ENCODE measurements around the gene GPR176.

Gene GPR176

DNA sequence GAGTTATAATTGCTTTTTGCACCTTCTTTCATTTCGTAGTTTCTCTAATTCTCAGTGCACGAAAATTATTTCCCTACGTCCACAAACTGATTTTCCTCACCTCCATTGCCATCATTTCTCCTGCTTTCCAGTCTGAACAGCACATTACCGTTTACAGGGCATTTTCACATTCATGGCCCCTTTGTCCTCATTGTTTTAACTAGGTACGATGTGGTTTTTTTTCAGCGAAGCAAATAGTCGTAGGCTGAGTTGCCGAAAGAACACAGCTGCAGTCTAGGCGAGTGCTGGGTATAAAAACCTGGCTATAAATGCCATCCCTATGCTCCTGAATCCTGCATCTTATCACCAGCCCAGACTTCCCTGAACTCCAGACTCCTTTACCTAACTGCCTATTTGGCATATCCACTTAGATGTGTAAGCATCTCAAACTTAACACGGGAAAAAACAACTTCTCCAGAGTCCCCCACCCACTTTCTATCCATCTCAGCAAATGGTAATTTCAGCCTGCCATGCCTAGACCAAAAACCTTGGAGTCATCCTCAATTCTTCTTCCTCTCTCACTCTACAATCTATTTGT, 136.7 kb downstream of the GPR176 start:
- Histone ChIP-seq H3K9ac (ENCODE audit: low read length) (peak overlapping the region; percentile 63), H3K9me3 (ENCODE audit: control insufficient read depth, low read length) (no peaks in the 10 kb centered on the region), H3K36me3 (ENCODE audit: control insufficient read depth, insufficient read depth, low read length) (no peaks in the 10 kb centered on the region), H3K4me1 (ENCODE audit: control insufficient read depth, insufficient read depth, low read length) (peaks cover 11% of the 10 kb centered on the region), H3K27me3 (ENCODE audit: control insufficient read depth, insufficient read depth, low read length) (no peaks in the 10 kb centered on the region), H3K4me3 (ENCODE audit: low read length) (peak overlapping the region; percentile 65)

DNA sequence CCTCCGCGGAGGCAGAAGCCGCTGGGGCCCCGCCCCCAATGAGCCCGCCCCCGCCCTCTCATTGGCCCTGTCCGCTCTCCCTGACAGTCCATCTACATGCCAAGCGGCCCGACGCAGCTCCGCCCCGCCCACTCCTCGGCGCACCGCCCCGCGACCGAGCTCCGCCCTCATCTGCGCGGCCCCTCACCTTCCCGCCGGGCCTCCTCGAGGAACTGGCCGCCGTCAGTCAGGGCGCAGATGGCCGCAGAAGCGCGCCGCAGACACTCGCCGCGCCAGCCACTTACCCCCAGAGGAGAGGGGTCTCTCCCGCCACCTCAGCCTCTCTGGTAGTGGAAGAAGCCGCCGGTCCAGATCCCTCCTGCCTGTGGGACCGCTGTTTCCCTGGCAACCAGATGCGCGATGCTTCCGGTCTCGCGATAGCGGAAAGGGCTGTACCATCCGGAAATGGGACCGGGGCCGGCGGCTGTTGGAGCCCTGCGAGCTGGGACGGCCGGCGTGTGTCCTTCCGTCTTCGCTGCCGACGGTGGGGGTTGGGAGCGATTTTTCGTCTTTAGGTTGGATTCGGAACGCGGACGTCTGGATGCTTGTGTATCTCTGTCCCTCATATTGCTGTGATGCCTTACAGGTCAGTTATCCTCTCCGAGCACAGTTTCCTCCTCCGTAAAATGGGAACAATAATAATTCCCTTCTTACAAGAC, 137.5 kb downstream of the GPR176 start, which contains the start of gene FSIP1:
FSIP1 (minus strand) TSS at position 401 of the 698 bp plus-strand sequence. CDS start 6,317 bp downstream, outside the sequence.
- H3K27me3 ChIP-seq (ENCODE audit: control insufficient read depth, insufficient read depth, low read length) = peaks cover 4% of the 10 kb centered on the region
- H3K4me1 ChIP-seq (ENCODE audit: control insufficient read depth, insufficient read depth, low read length) = peaks cover 11% of the 10 kb centered on the region
- H3K4me3 ChIP-seq (ENCODE audit: low read length) = peak within 1 kb of the TSS; percentile 65
- no peaks in the 10 kb centered on the region for H3K36me3 ChIP-seq (ENCODE audit: control insufficient read depth, insufficient read depth, low read length)
- H3K9me3 ChIP-seq (ENCODE audit: control insufficient read depth, low read length) = no peaks in the 10 kb centered on the region
- H3K9ac ChIP-seq (ENCODE audit: low read length) = peak within 1 kb of the TSS; percentile 63

DNA sequence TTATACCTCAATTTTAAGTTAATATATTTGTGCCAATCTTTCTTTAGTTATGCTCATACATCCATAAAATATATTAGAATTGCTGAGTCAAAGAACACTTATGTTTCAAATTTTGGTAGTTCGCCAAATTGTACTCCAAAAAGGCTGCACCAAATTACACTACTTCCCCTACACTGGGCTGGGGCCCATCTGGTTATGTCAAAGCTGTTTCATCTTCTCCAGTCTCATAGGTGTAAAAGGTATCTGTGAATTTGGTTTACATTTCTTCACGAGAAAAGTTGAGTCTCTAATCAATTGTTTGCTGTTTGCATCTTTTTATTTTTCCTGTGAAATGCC, 138.1 kb downstream of the GPR176 start:
- no peaks in the 10 kb centered on the region for H3K9me3 ChIP-seq (ENCODE audit: control insufficient read depth, low read length)
- peaks cover 11% of the 10 kb centered on the region for H3K4me1 ChIP-seq (ENCODE audit: control insufficient read depth, insufficient read depth, low read length)
- no peak overlapping the region for H3K4me3 ChIP-seq (ENCODE audit: low read length)
- no peaks in the 10 kb centered on the region for H3K36me3 ChIP-seq (ENCODE audit: control insufficient read depth, insufficient read depth, low read length)
- H3K27me3 ChIP-seq (ENCODE audit: control insufficient read depth, insufficient read depth, low read length) = peaks cover 4% of the 10 kb centered on the region
- H3K9ac ChIP-seq (ENCODE audit: low read length) = no peak overlapping the region

DNA sequence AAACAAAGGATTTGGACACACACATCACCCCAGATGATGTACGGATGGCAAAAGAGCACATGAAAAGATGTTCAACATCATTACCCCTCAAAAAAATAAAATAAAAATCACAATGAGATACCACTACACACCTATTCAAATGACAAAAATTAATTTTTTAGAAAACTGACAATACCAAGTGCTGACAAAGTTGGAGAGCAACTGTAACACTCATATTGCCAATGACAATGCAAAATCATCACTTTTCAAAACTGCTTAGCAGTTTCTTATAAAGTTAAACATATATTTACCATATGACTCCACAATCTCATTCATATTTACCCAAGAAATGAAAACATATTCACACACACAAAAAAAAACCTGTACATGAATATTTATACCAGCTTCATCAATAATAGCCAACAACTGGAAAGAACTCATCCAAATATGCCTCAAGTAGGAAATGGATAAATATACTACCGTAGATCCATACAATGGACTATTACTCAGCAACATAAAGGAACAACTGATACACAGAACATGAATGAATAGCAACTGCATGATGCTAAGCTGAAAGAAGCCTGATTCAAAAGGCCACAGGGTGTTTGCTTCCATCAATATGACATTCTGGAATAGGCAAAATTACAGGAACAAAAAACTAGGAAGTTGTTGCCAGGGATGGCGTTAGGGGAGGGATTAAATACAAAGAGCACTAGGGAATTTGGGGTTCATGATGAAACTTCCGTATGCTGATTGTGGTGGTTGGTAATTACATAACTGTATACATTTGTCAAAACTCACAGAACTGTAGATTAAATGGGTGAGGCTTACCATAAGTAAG, 138.7 kb downstream of the GPR176 start:
- H3K27me3 ChIP-seq (ENCODE audit: control insufficient read depth, insufficient read depth, low read length) = peaks cover 4% of the 10 kb centered on the region
- peaks cover 11% of the 10 kb centered on the region for H3K4me1 ChIP-seq (ENCODE audit: control insufficient read depth, insufficient read depth, low read length)
- H3K4me3 ChIP-seq (ENCODE audit: low read length) = no peak overlapping the region
- no peaks in the 10 kb centered on the region for H3K9me3 ChIP-seq (ENCODE audit: control insufficient read depth, low read length)
- no peak overlapping the region for H3K9ac ChIP-seq (ENCODE audit: low read length)
- no peaks in the 10 kb centered on the region for H3K36me3 ChIP-seq (ENCODE audit: control insufficient read depth, insufficient read depth, low read length)

DNA sequence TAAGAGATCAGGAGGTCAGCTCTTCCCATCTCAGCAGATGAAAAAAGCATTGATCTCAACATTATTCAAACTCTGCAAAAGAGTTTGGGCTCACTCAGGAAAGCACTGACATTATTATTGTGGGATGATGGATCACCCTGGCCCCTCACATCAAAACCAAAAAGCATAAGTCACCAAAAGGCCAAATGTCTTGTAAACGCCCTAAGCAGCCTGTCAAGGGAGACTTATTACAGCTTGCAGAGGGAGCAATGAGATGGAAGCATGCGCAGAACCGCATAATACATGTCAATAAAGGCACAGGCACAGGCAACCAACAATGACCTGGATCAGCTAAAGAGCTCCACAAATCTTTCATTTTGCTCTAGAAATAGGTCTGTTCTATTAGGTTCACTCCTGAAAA, 142.0 kb downstream of the GPR176 start:
- Histone ChIP-seq H3K4me3 (ENCODE audit: low read length) (no peak overlapping the region), H3K36me3 (ENCODE audit: control insufficient read depth, insufficient read depth, low read length) (no peaks in the 10 kb centered on the region), H3K9me3 (ENCODE audit: control insufficient read depth, low read length) (no peaks in the 10 kb centered on the region)

DNA sequence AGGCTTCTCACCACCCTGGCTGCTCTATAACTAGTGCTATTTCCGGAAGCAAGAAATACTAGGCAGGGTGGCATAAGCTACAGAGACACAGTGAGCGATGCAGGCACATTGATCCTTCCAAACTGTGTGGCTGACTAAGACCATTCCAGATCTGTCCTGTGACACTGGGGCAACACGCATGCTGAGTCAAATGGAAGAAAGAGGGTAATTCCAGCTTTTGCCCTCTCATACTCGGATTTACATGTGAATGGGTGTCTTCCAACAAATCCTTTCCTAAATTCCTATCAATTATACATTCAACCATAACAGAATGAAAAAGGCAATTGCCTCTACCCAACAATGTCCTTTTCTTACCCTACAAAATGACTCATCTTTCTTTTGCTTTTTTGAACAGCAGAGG, 142.6 kb downstream of the GPR176 start:
- no peaks in the 10 kb centered on the region for H3K4me1 ChIP-seq (ENCODE audit: control insufficient read depth, insufficient read depth, low read length)
- H3K9ac ChIP-seq (ENCODE audit: low read length) = no peak overlapping the region
- no peaks in the 10 kb centered on the region for H3K36me3 ChIP-seq (ENCODE audit: control insufficient read depth, insufficient read depth, low read length)
- H3K27me3 ChIP-seq (ENCODE audit: control insufficient read depth, insufficient read depth, low read length) = peaks cover 4% of the 10 kb centered on the region
- H3K9me3 ChIP-seq (ENCODE audit: control insufficient read depth, low read length) = no peaks in the 10 kb centered on the region
- H3K4me3 ChIP-seq (ENCODE audit: low read length) = no peak overlapping the region

More for the DNA sequence above, 142.0 kb downstream of the GPR176 start:
- Histone ChIP-seq H3K27me3 (ENCODE audit: control insufficient read depth, insufficient read depth, low read length) (peaks cover 4% of the 10 kb centered on the region), H3K4me1 (ENCODE audit: control insufficient read depth, insufficient read depth, low read length) (no peaks in the 10 kb centered on the region), H3K9ac (ENCODE audit: low read length) (no peak overlapping the region)

DNA sequence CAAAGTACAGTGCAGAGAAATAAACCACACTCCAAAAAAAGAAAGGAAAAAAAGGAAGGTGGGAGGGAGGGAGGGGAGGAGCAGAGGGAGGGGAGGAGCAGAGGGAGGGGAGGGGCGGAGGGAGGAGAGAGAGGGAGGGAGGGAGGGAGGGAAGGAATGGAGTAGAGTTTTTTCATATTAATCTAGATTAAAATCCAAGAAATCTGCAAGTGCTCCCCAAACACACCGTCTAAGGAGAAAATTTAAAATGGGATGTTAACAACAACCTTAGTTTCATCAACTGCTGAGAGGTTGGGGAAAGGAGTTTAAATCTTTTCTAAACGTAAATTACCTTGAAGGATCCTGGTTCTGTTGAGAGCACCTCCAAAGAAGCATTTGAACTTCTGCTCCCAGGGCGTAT, 144.0 kb downstream of the GPR176 start:
- H3K36me3 ChIP-seq (ENCODE audit: control insufficient read depth, insufficient read depth, low read length) = no peaks in the 10 kb centered on the region
- H3K9ac ChIP-seq (ENCODE audit: low read length) = no peak overlapping the region
- H3K9me3 ChIP-seq (ENCODE audit: control insufficient read depth, low read length) = no peaks in the 10 kb centered on the region
- no peak overlapping the region for H3K4me3 ChIP-seq (ENCODE audit: low read length)
- peaks cover 4% of the 10 kb centered on the region for H3K27me3 ChIP-seq (ENCODE audit: control insufficient read depth, insufficient read depth, low read length)
- no peaks in the 10 kb centered on the region for H3K4me1 ChIP-seq (ENCODE audit: control insufficient read depth, insufficient read depth, low read length)

DNA sequence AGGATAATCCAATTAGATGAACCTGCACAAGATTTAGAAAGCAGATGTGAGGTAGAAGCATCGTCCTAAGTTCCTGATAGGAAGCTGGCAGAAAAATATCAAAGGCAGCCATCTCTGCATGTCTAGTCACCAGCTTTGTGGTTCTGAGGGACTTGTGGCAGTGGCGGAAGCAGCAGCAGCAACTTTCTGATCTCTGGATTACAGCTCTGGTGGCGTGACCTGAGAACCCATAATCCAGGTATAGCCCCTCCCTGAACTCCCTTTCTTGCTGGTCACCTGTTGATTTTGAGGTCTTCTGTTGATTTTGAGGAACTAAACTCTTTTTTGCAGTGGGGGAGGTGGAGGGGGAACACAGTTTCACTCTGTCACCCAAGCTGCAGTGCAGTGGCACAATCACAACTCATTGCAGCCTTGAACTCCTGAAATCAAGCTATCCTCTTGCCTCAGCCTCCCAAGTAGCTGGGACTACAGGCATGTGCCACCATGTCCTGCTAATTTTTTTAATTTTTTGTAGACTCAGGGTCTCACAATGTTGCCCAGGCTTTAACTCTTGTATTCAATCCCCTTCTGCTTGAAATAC, 145.3 kb downstream of the GPR176 start:
- no peak overlapping the region for H3K9ac ChIP-seq (ENCODE audit: low read length)
- no peaks in the 10 kb centered on the region for H3K36me3 ChIP-seq (ENCODE audit: control insufficient read depth, insufficient read depth, low read length)
- no peaks in the 10 kb centered on the region for H3K4me1 ChIP-seq (ENCODE audit: control insufficient read depth, insufficient read depth, low read length)
- H3K4me3 ChIP-seq (ENCODE audit: low read length) = no peak overlapping the region
- peaks cover 4% of the 10 kb centered on the region for H3K27me3 ChIP-seq (ENCODE audit: control insufficient read depth, insufficient read depth, low read length)
- H3K9me3 ChIP-seq (ENCODE audit: control insufficient read depth, low read length) = no peaks in the 10 kb centered on the region

DNA sequence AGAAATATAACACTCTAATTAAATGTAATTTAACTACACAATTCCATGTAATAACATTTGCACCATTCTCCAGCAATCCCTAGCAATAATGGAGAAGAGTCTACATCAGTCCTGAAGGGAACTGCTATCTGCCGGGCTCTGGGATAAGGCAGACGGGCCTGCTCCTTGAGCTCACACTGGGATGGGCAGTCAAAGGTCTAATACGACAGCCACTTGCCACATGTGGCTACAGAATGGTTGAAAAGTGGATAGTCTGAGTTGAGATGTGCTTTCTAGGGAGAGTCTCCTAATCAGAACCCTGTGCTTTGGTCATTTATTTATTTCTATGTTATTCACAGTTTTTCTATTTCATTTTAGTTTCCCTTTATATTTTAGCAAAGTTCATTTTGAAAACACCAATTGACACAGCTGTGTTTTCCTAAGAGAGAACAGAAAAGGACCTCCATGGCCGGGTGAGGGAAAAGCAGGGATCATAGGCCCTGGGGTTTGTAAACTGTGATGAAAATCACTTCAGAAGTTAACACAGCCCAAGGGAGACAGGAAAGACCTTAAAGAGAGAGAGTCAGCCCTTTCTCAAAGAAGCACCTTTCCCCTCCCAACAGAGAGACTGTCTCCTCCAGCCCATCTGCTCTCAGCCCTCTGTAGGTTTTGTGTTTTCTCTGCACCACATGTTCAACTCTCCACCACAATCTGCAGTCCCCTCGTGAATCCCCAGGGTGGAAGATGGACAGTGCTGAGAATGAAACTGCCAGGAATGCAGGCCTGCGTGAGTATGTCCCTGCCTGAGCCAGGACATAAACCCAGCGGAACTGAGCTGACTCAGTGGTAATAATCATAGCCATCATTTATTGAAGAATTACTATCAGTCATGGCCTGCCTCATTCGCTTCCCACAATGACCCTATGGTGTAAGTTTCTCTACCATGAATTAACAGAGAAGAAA, 149.0 kb downstream of the GPR176 start:
- H3K27me3 ChIP-seq (ENCODE audit: control insufficient read depth, insufficient read depth, low read length) = no peaks in the 10 kb centered on the region
- no peak overlapping the region for H3K4me3 ChIP-seq (ENCODE audit: low read length)
- H3K9me3 ChIP-seq (ENCODE audit: control insufficient read depth, low read length) = no peaks in the 10 kb centered on the region
- H3K9ac ChIP-seq (ENCODE audit: low read length) = no peak overlapping the region
- H3K4me1 ChIP-seq (ENCODE audit: control insufficient read depth, insufficient read depth, low read length) = no peaks in the 10 kb centered on the region
- no peaks in the 10 kb centered on the region for H3K36me3 ChIP-seq (ENCODE audit: control insufficient read depth, insufficient read depth, low read length)

DNA sequence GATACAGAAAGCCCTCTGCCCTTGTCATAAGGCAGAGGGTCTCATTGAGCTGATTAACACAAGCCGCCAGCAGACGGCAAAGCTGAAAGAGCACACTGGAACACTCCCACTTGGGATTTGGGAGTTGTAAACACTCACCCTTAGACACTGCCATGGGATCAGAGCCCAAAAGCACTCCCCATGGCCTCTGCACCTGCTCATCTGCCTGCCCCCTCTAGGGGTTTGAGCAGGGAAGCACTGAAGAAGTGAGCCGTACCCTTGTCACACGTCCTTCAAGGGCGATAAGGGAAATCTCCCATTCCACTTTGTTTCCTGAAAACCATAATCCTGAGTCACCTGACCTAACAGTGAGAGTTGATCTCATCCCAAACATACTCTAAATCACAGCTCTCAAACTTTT, 152.1 kb downstream of the GPR176 start:
- H3K9me3 ChIP-seq (ENCODE audit: control insufficient read depth, low read length) = no peaks in the 10 kb centered on the region
- H3K36me3 ChIP-seq (ENCODE audit: control insufficient read depth, insufficient read depth, low read length) = no peaks in the 10 kb centered on the region
- no peaks in the 10 kb centered on the region for H3K27me3 ChIP-seq (ENCODE audit: control insufficient read depth, insufficient read depth, low read length)
- no peaks in the 10 kb centered on the region for H3K4me1 ChIP-seq (ENCODE audit: control insufficient read depth, insufficient read depth, low read length)
- H3K9ac ChIP-seq (ENCODE audit: low read length) = no peak overlapping the region
- no peak overlapping the region for H3K4me3 ChIP-seq (ENCODE audit: low read length)

DNA sequence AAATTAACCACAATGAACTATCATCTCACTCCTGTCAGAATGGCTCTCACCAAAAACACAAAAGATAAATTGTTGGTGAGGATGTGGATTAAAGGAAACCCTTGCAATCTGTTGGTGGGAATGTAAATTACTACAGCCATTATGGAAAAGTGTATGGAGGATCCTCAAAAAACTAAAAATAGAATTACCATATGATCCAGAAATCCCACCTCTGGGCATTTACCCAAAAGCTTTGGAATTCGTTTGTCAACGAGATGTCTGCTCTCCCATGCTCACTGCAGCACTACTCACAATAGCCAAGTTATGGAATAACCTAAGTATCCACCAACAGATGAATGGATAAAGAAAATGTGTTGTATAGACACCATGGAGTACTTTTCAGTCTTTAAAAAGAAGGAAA, 159.1 kb downstream of the GPR176 start:
- Histone ChIP-seq H3K9ac (ENCODE audit: low read length) (no peak overlapping the region), H3K4me3 (ENCODE audit: low read length) (no peak overlapping the region), H3K27me3 (ENCODE audit: control insufficient read depth, insufficient read depth, low read length) (no peaks in the 10 kb centered on the region), H3K9me3 (ENCODE audit: control insufficient read depth, low read length) (no peaks in the 10 kb centered on the region), H3K4me1 (ENCODE audit: control insufficient read depth, insufficient read depth, low read length) (no peaks in the 10 kb centered on the region), H3K36me3 (ENCODE audit: control insufficient read depth, insufficient read depth, low read length) (no peaks in the 10 kb centered on the region)

All from mucosa of stomach (tissue), 1 donor.